SJCRH30 (cell line): ENCODE results near the gene CCT3. TPM values are rescaled to one million over a fixed set of nuclear protein-coding genes. Genes with fewer than 3 reads are reported as not detected.
"Not testable (repeated sequence)": the region's sequence is repeated elsewhere in the genome, so short reads cannot be mapped to it uniquely, and the experiment has no call there.

Experiments used
- DNase-seq, 2 experiments: peaks; one replicate each; pipeline ENCODE4 v3.0.0-alpha.2; 2015 to 2020
- H3K27ac ChIP-seq: fragments of 250-450 bp; sonication (Bioruptor Pico); 2 replicates; pipeline ENCODE4 v1.5.1; 2020; ENCODE audit warnings: mild to moderate bottlenecking, moderate library complexity
- H3K27me3 ChIP-seq: fragments of 250-450 bp; sonication (Bioruptor Pico); 2 replicates; pipeline ENCODE4 v1.5.1; 2020; ENCODE audit warnings: mild to moderate bottlenecking, moderate library complexity
- H3K36me3 ChIP-seq: fragments of 250-450 bp; sonication (Bioruptor Pico); 2 replicates; pipeline ENCODE4 v1.5.1; 2020; ENCODE audit warnings: mild to moderate bottlenecking, moderate library complexity
- H3K4me1 ChIP-seq: fragments of 250-450 bp; sonication (Bioruptor Pico); 2 replicates; pipeline ENCODE4 v1.5.1; 2020; ENCODE audit warnings: mild to moderate bottlenecking, moderate library complexity
- H3K4me3 ChIP-seq: fragments of 250-450 bp; sonication (Bioruptor Pico); 2 replicates; pipeline ENCODE4 v1.5.1; 2020; ENCODE audit warnings: mild to moderate bottlenecking, moderate library complexity
- H3K9me3 ChIP-seq: fragments of 250-450 bp; sonication (Bioruptor Pico); replicated peaks from 2 replicates; pipeline ENCODE4 v1.5.1; 2020; ENCODE audit warnings: mild to moderate bottlenecking, moderate library complexity
- total RNA-seq: library from RNA; depleted of rRNA; stranded (reverse); fragments of >200 nt; shearing (Covaris generic); gene quantifications from 2 replicates; pipeline ENCODE4 v1.2.3, GENCODE V29; 2014

CCT3 gene
- total RNA-seq, 1 experiment from 2014 or later: 313 TPM

DNA sequence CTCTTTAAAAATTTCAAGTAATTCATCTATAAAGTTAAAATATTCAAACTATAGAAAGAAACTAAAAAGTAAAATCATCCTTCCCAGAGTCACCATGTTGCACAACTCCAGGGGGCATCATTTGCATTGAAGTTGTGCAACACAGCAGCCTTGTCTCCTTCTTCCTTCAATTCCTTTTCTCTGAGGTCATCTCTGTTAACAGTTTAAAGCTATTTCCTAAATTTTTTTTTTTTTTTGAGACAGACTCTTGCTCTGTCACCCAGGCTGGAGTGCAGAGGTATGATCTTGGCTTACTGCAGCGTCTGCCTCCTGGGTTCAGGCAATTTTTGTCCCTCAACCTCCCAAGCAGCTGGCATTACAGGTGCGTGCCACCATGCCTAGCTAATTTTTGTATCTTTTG is 38.1 kb upstream of the CCT3 start:
- Histone ChIP-seq H3K9me3 (no peaks in the 10 kb centered on the region), H3K27me3 (no peaks in the 10 kb centered on the region)
- no peak for DNase-seq

DNA sequence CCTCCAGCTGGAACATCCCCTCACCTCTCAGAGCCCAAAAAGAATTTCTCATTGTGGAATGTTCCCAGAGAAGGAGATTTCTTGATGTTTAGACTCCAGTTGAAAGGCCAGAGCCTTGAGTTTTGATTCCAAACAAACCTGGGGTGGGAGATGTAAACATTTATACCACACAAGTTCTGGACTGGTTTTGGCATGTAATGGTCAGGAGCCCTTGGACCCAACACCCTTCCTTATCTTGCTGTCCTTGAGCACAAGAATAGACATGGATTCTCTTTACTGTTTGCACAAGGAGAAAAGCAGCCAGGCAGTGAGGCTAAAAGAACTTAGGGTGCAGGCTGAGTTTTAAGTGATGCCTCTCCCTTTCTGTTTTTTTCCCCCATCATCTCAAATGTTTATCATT is 35.5 kb upstream of the CCT3 start:
- Histone ChIP-seq H3K4me3 (no peak overlapping the region), H3K4me1 (no peaks in the 10 kb centered on the region), H3K9me3 (no peaks in the 10 kb centered on the region), H3K27ac (no peak overlapping the region), H3K36me3 (no peaks in the 10 kb centered on the region), H3K27me3 (no peaks in the 10 kb centered on the region)
- no peak for DNase-seq

More for the DNA sequence above, 38.1 kb upstream of the CCT3 start:
- H3K4me1 ChIP-seq: peaks cover 7% of the 10 kb centered on the region; the same call in 1 of the 2 replicates
- no peaks in the 10 kb centered on the region for H3K36me3 ChIP-seq
- H3K27ac ChIP-seq: no peak overlapping the region
- no peak overlapping the region for H3K4me3 ChIP-seq

DNA sequence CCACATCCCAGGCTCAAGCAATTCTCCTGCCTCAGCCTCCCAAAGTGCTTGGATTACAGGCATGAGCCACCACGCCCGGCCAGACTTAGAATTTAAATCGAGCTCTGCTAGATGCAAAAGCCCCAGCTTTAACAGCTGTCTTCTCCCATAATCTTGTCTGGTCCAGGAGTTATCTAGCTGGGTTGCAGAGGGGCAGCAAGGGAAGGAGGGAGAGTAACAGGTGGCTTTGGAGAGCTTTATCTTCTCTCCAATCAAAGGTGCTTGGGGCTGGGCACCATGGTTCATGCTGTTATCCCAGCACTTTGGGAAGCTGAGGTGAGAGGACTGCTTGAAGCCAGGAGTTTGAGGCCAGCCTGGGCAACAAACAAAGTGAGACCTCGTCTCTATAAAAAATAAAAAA is 34.8 kb upstream of the CCT3 start:
- Histone ChIP-seq H3K4me3 (no peak overlapping the region), H3K27me3 (no peaks in the 10 kb centered on the region), H3K4me1 (no peaks in the 10 kb centered on the region), H3K36me3 (no peaks in the 10 kb centered on the region), H3K27ac (no peak overlapping the region), H3K9me3 (no peaks in the 10 kb centered on the region)
- DNase-seq: peak in 1 of 2 experiments; percentile 46

DNA sequence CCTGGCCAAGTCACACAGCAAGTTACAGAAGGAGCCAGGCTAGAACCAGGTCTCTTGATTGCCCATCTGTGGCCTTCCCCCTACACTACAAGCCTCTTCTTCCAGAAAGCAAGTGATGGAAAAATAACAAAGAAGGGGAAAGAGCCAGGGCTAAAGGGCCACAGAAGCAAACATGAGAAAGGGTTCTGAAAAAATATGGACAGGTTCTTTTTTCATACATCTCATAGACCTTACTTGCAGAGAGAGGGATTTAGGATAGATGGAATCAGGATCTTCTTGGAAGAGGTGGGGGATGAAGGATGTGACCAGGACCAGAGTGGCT is 34.1 kb upstream of the CCT3 start:
- DNase-seq: no peak
- no peaks in the 10 kb centered on the region for H3K36me3 ChIP-seq
- H3K4me3 ChIP-seq: no peak overlapping the region
- no peak overlapping the region for H3K27ac ChIP-seq
- H3K9me3 ChIP-seq: no peaks in the 10 kb centered on the region
- H3K4me1 ChIP-seq: no peaks in the 10 kb centered on the region
- H3K27me3 ChIP-seq: no peaks in the 10 kb centered on the region

DNA sequence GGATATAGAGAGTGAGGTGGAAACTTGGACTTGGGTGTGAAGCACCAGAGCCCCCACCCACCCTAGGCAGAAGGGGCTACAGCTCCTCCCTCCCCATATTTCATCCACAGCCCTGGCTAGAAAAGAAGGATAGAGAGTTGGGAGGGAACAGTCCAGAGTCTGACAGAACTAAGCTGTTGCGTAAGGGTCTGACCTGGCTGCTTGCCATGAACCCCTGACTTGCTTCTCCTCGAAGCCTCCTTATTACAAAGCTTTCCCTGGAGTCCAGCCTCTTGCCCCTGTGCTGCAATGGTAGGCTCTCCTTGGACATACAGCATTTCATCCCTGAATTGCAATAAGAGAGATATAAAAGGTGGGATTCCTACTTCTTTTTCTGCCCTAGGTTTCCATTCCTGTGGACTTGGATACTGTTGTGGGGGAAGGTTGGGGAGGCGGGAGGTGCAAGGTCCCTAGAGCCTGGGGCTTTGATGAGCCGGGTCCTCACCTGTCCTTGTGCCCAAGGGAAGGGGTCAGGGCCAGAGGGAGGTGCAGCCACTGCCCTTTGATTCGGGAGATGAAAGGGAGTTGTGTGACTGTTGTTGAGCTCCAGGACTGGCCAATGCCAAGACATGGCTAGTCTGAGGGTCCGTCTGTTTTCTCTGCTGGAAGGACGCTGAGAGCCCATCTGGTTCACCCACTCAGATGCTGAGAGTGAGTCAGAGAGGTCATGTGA is 33.6 kb upstream of the CCT3 start:
- Histone ChIP-seq H3K27me3 (no peaks in the 10 kb centered on the region), H3K9me3 (no peaks in the 10 kb centered on the region)
- no peak for DNase-seq

DNA sequence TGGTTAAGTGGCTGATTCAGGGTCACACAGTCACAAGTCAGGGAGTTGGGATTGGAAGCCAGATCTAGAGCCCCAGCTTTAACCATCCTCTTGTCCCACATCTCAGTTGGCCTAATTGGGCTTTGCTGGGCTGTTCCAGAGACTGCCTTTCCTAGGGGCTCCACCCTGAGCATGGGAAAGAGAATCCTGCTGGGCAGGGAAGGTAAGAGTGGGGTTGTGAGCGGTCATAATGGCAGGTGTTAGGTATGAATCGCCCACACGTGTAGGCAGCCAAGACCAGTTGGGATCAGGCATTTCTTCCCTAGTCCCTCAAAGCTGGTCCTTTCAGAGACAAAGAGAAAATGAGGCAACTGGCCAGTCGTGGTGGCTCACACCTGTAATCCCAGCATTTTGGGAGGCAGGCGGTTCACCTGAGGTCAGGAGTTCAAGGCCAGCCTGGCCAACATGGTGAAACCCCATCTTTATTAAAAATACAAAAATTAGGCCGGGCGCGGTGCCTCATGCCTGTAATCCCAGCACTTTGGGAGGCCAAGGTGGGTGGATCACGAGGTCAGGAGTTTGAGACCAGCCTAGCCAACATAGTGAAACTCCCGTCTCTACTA is 31.7 kb upstream of the CCT3 start:
- H3K4me1 ChIP-seq, H3K27ac ChIP-seq, DNase-seq, H3K27me3 ChIP-seq, H3K36me3 ChIP-seq, H3K9me3 ChIP-seq, H3K4me3 ChIP-seq: not testable (repeated sequence)

More for the DNA sequence above, 33.6 kb upstream of the CCT3 start:
- no peak overlapping the region for H3K4me3 ChIP-seq
- H3K4me1 ChIP-seq: no peaks in the 10 kb centered on the region
- H3K36me3 ChIP-seq: no peaks in the 10 kb centered on the region
- no peak overlapping the region for H3K27ac ChIP-seq

DNA sequence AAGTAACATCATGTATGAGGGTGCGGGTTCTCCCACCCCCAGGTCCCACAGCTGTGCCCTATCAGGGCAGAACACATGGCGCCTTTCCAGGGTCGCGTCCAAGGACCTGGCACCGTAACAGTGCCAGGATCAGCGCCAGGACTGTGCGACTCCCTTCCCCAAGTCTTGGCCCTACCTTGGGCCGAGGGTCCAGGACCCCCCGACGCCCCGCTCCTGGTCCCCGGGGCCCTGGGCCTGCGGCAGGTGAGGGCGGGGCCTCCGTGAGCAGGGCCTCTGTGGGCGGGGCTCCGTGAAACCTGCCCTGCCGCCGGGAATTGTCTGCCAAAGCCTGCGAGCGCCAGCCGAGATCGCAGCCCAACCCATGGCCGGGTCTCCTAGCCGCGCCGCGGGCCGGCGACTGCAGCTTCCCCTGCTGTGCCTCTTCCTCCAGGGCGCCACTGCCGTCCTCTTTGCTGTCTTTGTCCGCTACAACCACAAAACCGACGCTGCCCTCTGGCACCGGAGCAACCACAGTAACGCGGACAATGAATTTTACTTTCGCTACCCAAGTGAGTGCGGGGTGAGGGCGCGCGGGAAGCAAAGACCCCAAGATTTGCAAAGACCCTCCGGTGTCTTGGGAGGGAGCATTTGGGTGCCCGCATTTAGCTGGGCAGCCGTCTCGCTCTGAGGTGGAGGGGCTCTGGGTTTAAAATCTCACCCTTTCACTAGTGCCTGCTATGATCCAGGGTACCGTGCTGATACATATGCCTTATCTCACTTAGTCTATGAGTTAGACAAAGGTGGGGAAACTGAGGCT is 31.0 kb upstream of the CCT3 start, which contains the start of gene RHBG:
RHBG (plus strand) TSS at position 323 of the 796 bp plus-strand sequence; CDS start at position 362, 39 bp downstream.
- DNase-seq: no peak
- Histone ChIP-seq H3K4me3 (no peak within 1 kb of the TSS), H3K9me3 (no peaks in the 10 kb centered on the region), H3K36me3 (no peaks in the 10 kb centered on the region), H3K27ac (no peak within 1 kb of the TSS), H3K27me3 (no peaks in the 10 kb centered on the region), H3K4me1 (no peaks in the 10 kb centered on the region)

DNA sequence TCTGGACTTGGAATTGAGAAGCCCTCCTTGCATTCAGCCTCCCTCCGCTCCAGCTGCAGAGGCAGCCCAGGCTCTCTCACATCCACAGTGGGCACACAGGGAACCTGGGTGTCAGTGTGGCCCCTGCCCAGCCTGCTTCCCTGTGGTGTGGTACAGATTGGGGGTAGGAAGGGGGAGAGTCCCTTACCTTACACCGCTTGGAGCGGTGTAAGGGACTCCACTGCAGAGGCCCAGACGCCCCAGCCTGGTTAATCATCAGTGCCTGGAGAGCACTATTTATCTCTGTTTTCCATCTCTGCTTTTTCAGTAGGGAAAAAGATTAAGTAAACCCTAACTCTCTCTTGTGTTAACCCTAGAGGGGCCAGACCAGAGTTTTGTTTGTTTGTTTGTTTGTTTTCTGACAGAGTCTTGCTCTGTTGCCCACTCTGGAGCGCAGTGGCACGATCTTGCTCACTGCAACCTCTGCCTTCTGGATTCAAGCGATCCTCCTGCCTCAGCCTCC is 30.1 kb upstream of the CCT3 start:
- H3K9me3 ChIP-seq: no peaks in the 10 kb centered on the region
- no peaks in the 10 kb centered on the region; the same call in 1 of the 2 replicates for H3K27me3 ChIP-seq
- DNase-seq: no peak
- H3K27ac ChIP-seq: no peak overlapping the region
- H3K4me3 ChIP-seq: no peak overlapping the region
- no peaks in the 10 kb centered on the region for H3K36me3 ChIP-seq
- H3K4me1 ChIP-seq: no peaks in the 10 kb centered on the region

DNA sequence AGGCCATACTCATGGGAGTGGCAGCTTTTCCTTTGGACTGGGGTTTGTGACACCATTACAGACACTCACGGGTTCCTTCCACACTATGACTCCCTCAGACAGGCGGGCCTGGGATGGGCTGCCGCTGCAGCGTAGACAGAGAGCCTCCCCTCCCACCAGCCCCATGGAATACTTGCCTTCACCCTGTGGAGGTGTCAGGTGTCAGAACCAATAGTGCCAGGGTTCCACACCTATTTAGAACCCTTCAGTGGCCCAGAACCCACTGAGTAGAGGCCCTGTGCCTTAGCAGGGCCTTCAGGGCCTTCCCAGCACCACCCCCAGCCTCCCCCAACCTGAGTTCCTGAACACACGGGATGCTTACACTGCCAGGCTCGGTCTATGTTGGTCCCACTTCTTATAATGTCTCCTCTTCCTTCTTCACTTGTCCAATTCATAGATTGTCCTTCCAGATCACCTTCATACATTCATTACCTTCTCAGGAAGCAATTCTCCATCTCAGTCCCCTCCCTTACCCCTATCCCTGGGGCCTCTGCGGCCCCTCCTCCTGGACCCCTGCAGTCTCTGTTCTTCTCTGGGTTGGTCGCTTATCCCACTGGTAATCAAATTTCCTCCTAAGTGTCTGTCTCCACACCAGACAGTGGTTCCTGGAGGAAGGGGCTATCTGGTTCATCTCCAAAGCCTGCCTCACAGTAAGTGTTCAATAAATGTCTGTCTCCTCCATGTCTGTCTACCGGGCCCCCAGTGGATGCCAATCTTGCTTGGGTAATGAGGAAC is 29.5 kb upstream of the CCT3 start:
- Histone ChIP-seq H3K4me1 (no peaks in the 10 kb centered on the region), H3K4me3 (no peak overlapping the region), H3K27ac (no peak overlapping the region), H3K27me3 (no peaks in the 10 kb centered on the region; the same call in 1 of the 2 replicates), H3K9me3 (no peaks in the 10 kb centered on the region), H3K36me3 (no peaks in the 10 kb centered on the region)
- no peak for DNase-seq

DNA sequence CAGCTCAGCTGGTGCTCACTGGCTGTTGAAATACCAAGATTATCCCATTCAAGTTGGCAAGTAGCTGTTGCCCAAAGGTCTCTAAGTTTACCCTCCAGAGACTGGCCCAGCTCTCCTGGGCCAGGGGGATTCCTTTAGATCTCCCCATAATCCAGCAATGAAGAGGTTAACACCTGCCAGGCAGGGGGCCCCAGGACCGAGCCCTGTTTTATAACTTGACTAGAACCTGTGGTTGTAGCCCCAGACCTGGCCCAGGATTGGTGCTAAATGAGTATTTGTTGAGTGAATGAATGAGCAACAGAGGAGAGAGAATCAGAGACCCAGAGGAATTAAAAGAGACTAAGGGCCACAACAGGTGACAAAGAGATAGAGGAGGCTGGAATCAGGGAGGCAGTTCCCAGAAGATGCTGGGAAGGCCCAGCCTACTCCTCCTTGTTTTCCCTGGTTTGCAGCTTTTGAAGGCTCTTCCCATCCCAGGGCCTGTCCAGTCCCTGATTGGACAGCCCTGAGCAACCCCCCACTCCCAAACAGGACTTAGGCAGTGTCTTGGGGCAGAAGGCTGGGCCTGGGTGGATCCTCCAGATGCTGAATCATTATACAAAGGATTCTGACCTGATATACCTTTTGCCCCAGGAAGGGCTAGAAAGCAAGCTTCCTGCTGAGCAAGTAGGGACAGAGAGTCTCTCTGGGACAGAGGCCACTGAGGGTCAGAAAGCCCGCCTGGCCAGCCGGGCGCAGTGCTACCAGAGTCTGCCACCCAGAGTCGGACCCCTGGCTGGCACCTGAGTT is 28.5 kb upstream of the CCT3 start:
- H3K4me3 ChIP-seq: no peak overlapping the region
- H3K27me3 ChIP-seq: no peaks in the 10 kb centered on the region; the same call in 1 of the 2 replicates
- H3K36me3 ChIP-seq: no peaks in the 10 kb centered on the region
- no peak for DNase-seq
- no peak overlapping the region for H3K27ac ChIP-seq
- no peaks in the 10 kb centered on the region for H3K4me1 ChIP-seq
- no peaks in the 10 kb centered on the region for H3K9me3 ChIP-seq

DNA sequence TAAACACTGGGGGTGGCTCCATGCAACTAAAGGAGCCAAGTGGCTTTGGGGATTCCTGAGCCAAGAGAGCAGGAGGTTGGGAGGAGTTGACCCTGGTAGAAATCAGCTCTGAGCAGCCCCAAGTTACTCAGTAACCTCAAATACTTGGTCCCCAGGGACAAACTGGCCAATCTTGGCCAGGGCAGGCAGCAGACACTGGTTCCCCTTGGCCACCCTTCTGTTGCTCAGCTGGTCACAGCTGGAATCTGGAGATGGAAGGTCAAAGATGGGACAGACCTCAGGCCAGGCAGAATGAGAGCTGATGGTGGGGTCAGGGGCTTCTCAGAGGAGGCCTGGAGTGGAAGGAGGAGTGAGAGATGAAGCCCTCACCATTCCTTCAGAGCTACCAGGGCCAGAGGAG is 27.7 kb upstream of the CCT3 start:
- no peak overlapping the region for H3K27ac ChIP-seq
- H3K36me3 ChIP-seq: no peaks in the 10 kb centered on the region
- H3K4me3 ChIP-seq: no peak overlapping the region
- H3K9me3 ChIP-seq: no peaks in the 10 kb centered on the region
- no peaks in the 10 kb centered on the region for H3K4me1 ChIP-seq
- no peak for DNase-seq
- no peaks in the 10 kb centered on the region; the same call in 1 of the 2 replicates for H3K27me3 ChIP-seq

DNA sequence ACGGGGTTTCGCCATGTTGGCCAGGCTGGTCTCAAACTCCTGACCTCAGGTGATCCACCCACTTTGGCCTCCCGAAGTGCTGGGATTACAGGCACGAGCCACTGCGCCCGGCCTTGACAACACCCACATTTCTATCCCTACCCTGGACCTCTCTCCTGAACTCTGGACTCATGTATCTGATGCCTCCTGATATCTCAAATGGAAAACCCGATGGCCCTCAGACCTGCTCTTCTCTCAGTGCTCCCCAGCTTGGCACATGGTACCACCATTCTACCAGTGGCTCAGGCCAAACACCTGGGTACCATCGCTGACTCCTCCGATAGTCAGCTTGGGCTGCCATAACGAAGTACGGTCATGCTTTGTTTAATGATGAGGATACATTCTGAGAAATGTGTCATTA is 22.4 kb upstream of the CCT3 start:
- Histone ChIP-seq H3K9me3 (no peaks in the 10 kb centered on the region), H3K27me3 (peaks cover 4% of the 10 kb centered on the region), H3K4me3 (no peak overlapping the region), H3K4me1 (no peaks in the 10 kb centered on the region), H3K36me3 (no peaks in the 10 kb centered on the region), H3K27ac (no peak overlapping the region)
- DNase-seq: no peak

DNA sequence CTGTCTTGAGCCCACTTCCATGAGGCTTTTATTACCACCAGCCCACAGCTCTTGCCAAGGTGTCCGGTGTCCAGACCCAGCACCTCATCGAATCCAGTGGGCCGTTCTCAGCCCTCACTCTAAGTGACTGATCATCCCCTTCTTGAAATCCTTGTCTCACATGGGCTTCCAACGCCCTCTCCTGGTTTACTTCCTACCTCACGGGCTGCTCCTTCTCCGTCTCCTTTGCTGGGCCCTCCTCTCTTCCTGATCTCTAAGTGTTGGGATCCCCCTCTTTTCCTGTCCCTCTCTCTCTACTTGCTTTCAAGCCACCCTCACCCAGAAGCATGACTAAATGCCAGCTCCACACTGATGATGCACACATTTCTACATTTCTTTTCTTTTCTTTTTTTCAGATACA is 21.9 kb upstream of the CCT3 start:
- peaks cover 4% of the 10 kb centered on the region for H3K27me3 ChIP-seq
- no peak overlapping the region for H3K4me3 ChIP-seq
- DNase-seq: peak; percentile 19 to 33
- no peaks in the 10 kb centered on the region for H3K36me3 ChIP-seq
- H3K27ac ChIP-seq: no peak overlapping the region
- no peaks in the 10 kb centered on the region for H3K4me1 ChIP-seq
- H3K9me3 ChIP-seq: no peaks in the 10 kb centered on the region

DNA sequence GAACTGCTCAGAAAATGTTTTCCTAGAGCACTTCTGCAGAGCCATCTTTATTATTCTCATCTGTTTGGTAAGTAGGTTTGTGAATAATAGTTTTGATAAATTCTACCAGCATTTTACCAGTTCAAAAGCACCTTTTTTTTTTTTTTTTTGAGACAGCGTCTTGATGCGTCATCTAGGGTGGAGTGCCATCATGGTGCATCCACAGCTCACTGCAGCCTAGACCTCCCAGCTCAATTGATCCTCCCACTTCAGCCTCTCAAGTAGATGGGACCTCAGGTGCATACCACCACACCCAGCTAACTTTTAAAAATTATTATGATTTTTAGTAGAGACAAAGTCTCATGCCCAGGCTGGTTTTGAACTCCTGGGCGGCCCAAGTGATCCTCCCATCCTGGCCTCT is 21.2 kb upstream of the CCT3 start:
- Histone ChIP-seq H3K27me3 (peaks cover 4% of the 10 kb centered on the region), H3K36me3 (no peaks in the 10 kb centered on the region), H3K27ac (no peak overlapping the region), H3K9me3 (no peaks in the 10 kb centered on the region), H3K4me1 (no peaks in the 10 kb centered on the region), H3K4me3 (no peak overlapping the region)
- no peak for DNase-seq
